Neutrophil (primary cell): ENCODE results near the gene TMEM255B.
"Not testable (repeated sequence)": the region's sequence is repeated elsewhere in the genome, so short reads cannot be mapped to it uniquely, and the experiment has no call there.

Source experiments
- H3K27ac ChIP-seq: fragments of 200-600 bp; sonication (generic); 2 replicates; pipeline ENCODE4 v1.5.1; 2016; ENCODE audit warnings: mild to moderate bottlenecking, moderate library complexity
- H3K27me3 ChIP-seq: fragments of 200-600 bp; sonication (generic); 2 replicates; pipeline ENCODE4 v1.6.0; 2016; ENCODE audit warnings: mild to moderate bottlenecking
- H3K36me3 ChIP-seq: fragments of 200-600 bp; sonication (generic); 2 replicates; pipeline ENCODE4 v1.5.1; 2017
- H3K4me1 ChIP-seq, 2 experiments: fragments of 200-600 bp in 1 of 2; sonication (generic) in 1 of 2; 1 replicate in 1 of 2; 2 replicates in 1 of 2; pipeline versions ENCODE4 v1.5.1 to v1.6.1; 2013 to 2016; ENCODE audit warnings: low read depth in 1 of 2, low read length in 1 of 2, mild to moderate bottlenecking in 1 of 2, moderate library complexity in 1 of 2; ENCODE audit not compliant: control insufficient read depth in 1 of 2, insufficient read depth in 1 of 2
- H3K4me3 ChIP-seq, 2 experiments: fragments of 200-600 bp in 1 of 2; sonication (generic) in 1 of 2; 1 replicate in 1 of 2; 2 replicates in 1 of 2; pipeline ENCODE4 v1.5.1; 2013 to 2016; ENCODE audit warnings: low read depth in 1 of 2, low read length in 1 of 2, mild to moderate bottlenecking in 1 of 2, moderate library complexity in 1 of 2
- H3K9me3 ChIP-seq: fragments of 200-600 bp; sonication (generic); 2 replicates; pipeline ENCODE4 v1.5.1; 2016
- CTCF ChIP-seq: fragments of 200-600 bp; sonication (generic); IDR thresholded peaks from 2 replicates; pipeline ENCODE4 v1.5.1; 2016; ENCODE audit warnings: antibody characterized with exemption

The TMEM255B gene

GRCh38 chr13:113821847-113822246 lies 62.8 kb downstream of the TMEM255B start:
- TF ChIP-seq CTCF = no peak
- no peaks in the 10 kb centered on the region for H3K36me3 ChIP-seq
- no peak overlapping the region for H3K4me3 ChIP-seq
- no peaks in the 10 kb centered on the region for H3K4me1 ChIP-seq
- no peaks in the 10 kb centered on the region for H3K9me3 ChIP-seq
- H3K27me3 ChIP-seq = no peaks in the 10 kb centered on the region
- H3K27ac ChIP-seq = no peak overlapping the region

GRCh38 chr13:113822266-113822665 lies 63.2 kb downstream of the TMEM255B start:
- Histone ChIP-seq H3K4me3 (no peak overlapping the region), H3K27me3 (no peaks in the 10 kb centered on the region), H3K9me3 (no peaks in the 10 kb centered on the region), H3K4me1 (no peaks in the 10 kb centered on the region), H3K36me3 (no peaks in the 10 kb centered on the region), H3K27ac (no peak overlapping the region)
- TF ChIP-seq CTCF = no peak

- Histone ChIP-seq H3K4me3 (no peak overlapping the region), H3K27me3 (no peaks in the 10 kb centered on the region), H3K4me1 (no peaks in the 10 kb centered on the region), H3K36me3 (no peaks in the 10 kb centered on the region), H3K27ac (no peak overlapping the region), H3K9me3 (no peaks in the 10 kb centered on the region)
- TF ChIP-seq CTCF = no peak
Observed at GRCh38 chr13:113822956-113823744, 64.1 kb downstream of the TMEM255B start.

GRCh38 chr13:113823771-113824170 lies 64.7 kb downstream of the TMEM255B start:
- Histone ChIP-seq H3K4me1 (no peaks in the 10 kb centered on the region), H3K27me3 (no peaks in the 10 kb centered on the region), H3K27ac (no peak overlapping the region), H3K9me3 (no peaks in the 10 kb centered on the region), H3K4me3 (no peak overlapping the region), H3K36me3 (no peaks in the 10 kb centered on the region)
- no peak for TF ChIP-seq CTCF

GRCh38 chr13:113825841-113826240 lies 66.8 kb downstream of the TMEM255B start:
- Histone ChIP-seq H3K27ac (no peak overlapping the region), H3K27me3 (no peaks in the 10 kb centered on the region), H3K4me1 (no peaks in the 10 kb centered on the region), H3K36me3 (no peaks in the 10 kb centered on the region), H3K9me3 (no peaks in the 10 kb centered on the region), H3K4me3 (no peak overlapping the region)
- TF ChIP-seq CTCF = no peak

GRCh38 chr13:113826446-113826845 lies 67.4 kb downstream of the TMEM255B start:
- not testable (repeated sequence) for H3K9me3 ChIP-seq, H3K4me3 ChIP-seq, H3K36me3 ChIP-seq, H3K27ac ChIP-seq, H3K27me3 ChIP-seq, H3K4me1 ChIP-seq
